Esophagus muscularis mucosa (tissue), 4 donors: Measurements from ENCODE around the gene RIT1. TPM values are rescaled to one million over a fixed set of nuclear protein-coding genes. Genes with fewer than 3 reads are reported as not detected.

ENCODE experiments used
- DNase-seq: peaks from one replicate; pipeline ENCODE4 v3.0.0-alpha.2; 2017; ENCODE audit errors: extremely low spot score
- H3K27ac ChIP-seq, 4 donors: fragments of 200-600 bp; sonication (generic); replicated peaks in 1 of 4; 1 replicate in 3 of 4; 2 replicates in 1 of 4; pipeline ENCODE4 v1.5.1; 2016 to 2019; ENCODE audit warnings: mild to moderate bottlenecking in 1 of 4
- H3K27me3 ChIP-seq, 4 donors: fragments of 200-600 bp; sonication (generic); one replicate each; pipeline versions ENCODE4 v1.5.1 to v1.6.0; 2016 to 2019
- H3K36me3 ChIP-seq, 4 donors: fragments of 200-600 bp; sonication (generic); one replicate each; pipeline ENCODE4 v1.5.1; 2016 to 2019
- H3K4me1 ChIP-seq, 4 donors: fragments of 200-600 bp; sonication (generic); one replicate each; pipeline ENCODE4 v1.5.1; 2016 to 2019
- H3K4me3 ChIP-seq, 4 donors: fragments of 200-600 bp; sonication (generic); 1 replicate in 2 of 4; 2 replicates in 2 of 4; pipeline ENCODE4 v1.5.1; 2016 to 2019; ENCODE audit warnings: mild to moderate bottlenecking in 4 of 4, moderate library complexity in 1 of 4
- H3K9me3 ChIP-seq, 4 donors: fragments of 200-600 bp; sonication (generic); 1 replicate in 3 of 4; 2 replicates in 1 of 4; pipeline ENCODE4 v1.5.1; 2016 to 2019
- EP300 ChIP-seq: sonication (generic); formaldehyde crosslinking; IDR thresholded peaks from one replicate; pipeline ENCODE4 v1.6.1; 2017; ENCODE audit warnings: antibody characterized with exemption
- POLR2A ChIP-seq: fragments of 450-650 bp; IDR thresholded peaks from one replicate; pipeline ENCODE4 v1.6.1; 2017; ENCODE audit warnings: antibody characterized with exemption, moderate library complexity, mild to moderate bottlenecking, low read depth
- POLR2AphosphoS5 ChIP-seq, 2 donors: sonication (generic); formaldehyde crosslinking; IDR thresholded peaks; one replicate each; pipeline ENCODE4 v1.6.1; 2017; ENCODE audit warnings: antibody characterized with exemption in 2 of 2
- WGBS: methylation state at CpG from one replicate; pipeline ENCODE4 v1.1.5; 2018; 5-methylcytosine and 5-hydroxymethylcytosine counted together
- intact Hi-C: fragments of 100-400 bp; cut with DNase I; formaldehyde crosslinking; loops from one replicate; pipeline ENCODE4 v1.15.1; 2023
- total RNA-seq, 4 donors: library from RNA; depleted of rRNA; stranded (reverse); fragments of >200 nt; gene quantifications; one replicate each; pipeline versions ENCODE4 v1.1.0 to v1.2.1, GENCODE V29; 2016
- TF ChIP-seq, protein P1 (sequence below), 3 experiments: fragments of 200-600 bp in 2 of 3; fragments of 450-650 bp in 1 of 3; sonication (generic) in 2 of 3; IDR thresholded peaks; one replicate each; pipeline ENCODE4 v1.5.1; 2017 to 2019; ENCODE audit warnings: antibody characterized with exemption in 3 of 3, mild to moderate bottlenecking in 2 of 3, moderate library complexity in 1 of 3

RIT1 gene
- total RNA-seq, 4 donors from 2014 or later, result 23.0 to 36.8 (median 32.3) TPM

DNA sequence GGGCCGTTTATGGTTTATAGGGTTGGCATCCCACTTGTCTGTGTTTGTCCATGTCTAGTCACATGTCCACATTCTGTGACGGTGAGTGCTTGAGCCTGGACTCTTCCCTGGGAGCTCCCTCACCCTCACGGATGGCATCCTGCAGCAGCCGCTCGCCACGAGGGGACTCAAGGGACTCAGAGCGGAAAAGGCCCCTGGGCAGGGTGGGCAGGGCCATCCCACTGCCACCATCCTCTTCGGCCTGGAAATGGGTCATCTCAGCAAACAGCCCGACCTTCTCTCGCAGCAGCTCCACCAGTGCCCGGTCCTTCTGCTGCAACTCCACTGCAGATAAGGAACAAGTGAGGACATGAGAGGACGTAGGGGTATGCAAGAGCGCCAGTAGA is 41.3 kb upstream of the RIT1 start:
- H3K4me3 ChIP-seq, result no peak overlapping the region
- intact Hi-C loops, result no loop called here
- H3K36me3 ChIP-seq, result peaks cover 98 to 100% (median 99%) of the 10 kb centered on the region in 4 donors
- no peak overlapping the region for H3K27ac ChIP-seq
- 95% methylated on average over 7 of the region's 13 CpGs for WGBS
- H3K4me1 ChIP-seq, result no peaks in the 10 kb centered on the region
- no peaks in the 10 kb centered on the region for H3K9me3 ChIP-seq
- no peak for TF ChIP-seq POLR2AphosphoS5 (IDR thresholded peaks at IDR 0.05)
- TF ChIP-seq POLR2A, result no peak
- TF ChIP-seq, protein P1, sequence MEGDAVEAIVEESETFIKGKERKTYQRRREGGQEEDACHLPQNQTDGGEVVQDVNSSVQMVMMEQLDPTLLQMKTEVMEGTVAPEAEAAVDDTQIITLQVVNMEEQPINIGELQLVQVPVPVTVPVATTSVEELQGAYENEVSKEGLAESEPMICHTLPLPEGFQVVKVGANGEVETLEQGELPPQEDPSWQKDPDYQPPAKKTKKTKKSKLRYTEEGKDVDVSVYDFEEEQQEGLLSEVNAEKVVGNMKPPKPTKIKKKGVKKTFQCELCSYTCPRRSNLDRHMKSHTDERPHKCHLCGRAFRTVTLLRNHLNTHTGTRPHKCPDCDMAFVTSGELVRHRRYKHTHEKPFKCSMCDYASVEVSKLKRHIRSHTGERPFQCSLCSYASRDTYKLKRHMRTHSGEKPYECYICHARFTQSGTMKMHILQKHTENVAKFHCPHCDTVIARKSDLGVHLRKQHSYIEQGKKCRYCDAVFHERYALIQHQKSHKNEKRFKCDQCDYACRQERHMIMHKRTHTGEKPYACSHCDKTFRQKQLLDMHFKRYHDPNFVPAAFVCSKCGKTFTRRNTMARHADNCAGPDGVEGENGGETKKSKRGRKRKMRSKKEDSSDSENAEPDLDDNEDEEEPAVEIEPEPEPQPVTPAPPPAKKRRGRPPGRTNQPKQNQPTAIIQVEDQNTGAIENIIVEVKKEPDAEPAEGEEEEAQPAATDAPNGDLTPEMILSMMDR (IDR thresholded peaks at IDR 0.05), result no peak
- TF ChIP-seq EP300, result no peak
- H3K27me3 ChIP-seq, result no peaks in the 10 kb centered on the region
- DNase-seq, result no peak

DNA sequence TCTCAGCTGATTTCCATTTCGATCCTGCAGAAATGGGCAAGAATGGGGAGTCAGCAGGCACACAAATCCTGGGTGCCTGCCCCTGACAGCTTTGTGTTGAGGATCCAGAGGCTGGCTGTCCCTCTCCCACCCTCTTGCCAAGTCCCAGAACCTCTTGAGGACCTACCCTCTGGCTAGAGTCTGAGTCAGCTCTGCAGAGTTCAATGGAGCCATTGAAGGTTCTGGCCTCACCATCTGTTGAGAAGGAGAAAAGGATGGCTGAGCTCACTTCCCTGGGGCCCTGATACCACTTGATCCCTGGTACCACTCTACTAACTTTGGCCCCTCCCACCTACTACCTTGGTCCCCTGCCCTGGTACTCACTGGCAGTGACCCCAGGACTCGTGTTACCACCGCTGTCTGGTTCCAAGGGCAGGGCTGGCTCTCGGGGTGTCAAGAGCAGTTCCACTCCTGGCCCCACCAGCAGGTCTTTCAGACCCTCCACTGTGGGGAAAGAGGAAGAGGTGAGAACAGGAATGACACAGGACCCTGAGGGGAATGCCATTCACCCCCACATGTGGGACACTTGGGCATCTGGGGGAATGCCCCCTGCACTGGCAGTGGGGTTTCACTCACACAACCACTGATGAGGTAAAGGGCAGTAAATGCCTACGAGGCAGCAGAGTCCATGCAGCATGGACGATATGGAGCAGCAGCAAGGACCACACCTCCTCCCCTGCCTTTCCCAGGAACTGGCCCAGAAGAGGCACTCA is 40.8 kb upstream of the RIT1 start:
- DNase-seq, result no peak
- Histone ChIP-seq H3K4me3 (no peak overlapping the region), H3K36me3 (peaks cover 97 to 100% (median 99%) of the 10 kb centered on the region in 4 donors), H3K27me3 (no peaks in the 10 kb centered on the region), H3K27ac (peak overlapping the region in 1 of 4 donors; percentile 0), H3K9me3 (no peaks in the 10 kb centered on the region), H3K4me1 (no peaks in the 10 kb centered on the region)
- intact Hi-C loops, result no loop called here
- WGBS, result 77% methylated on average over 3 of the region's 6 CpGs
- TF ChIP-seq POLR2A (no peak), EP300 (no peak), POLR2AphosphoS5 (IDR thresholded peaks at IDR 0.05) (no peak)
- TF ChIP-seq, protein P1 (IDR thresholded peaks at IDR 0.05), result no peak

DNA sequence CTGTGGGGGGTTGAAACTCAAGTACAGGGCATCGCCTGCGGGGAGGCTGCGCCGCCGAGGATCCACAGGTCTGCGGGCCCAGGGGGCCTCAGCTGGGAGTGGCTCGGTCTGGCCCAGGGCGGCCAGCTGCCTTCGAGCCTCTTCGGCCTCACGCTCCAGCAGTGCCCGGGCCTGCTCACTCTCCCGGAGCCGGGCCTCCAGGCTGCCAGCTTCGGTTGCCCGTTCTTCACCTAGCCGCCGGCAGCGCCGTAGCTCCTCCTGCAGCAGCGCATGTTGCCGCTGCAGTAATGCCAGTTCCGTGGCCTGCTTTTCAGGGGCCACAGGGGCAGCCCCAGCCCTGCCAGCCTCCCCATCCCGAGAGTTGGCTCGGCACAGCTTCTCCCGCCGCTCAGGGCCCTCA is 39.7 kb upstream of the RIT1 start:
- Histone ChIP-seq H3K27me3 (no peaks in the 10 kb centered on the region), H3K27ac (no peak overlapping the region), H3K4me1 (peaks cover 0 to 8% (median 7%) of the 10 kb centered on the region in 4 donors), H3K36me3 (peaks cover 89 to 100% (median 99%) of the 10 kb centered on the region in 4 donors), H3K9me3 (no peaks in the 10 kb centered on the region), H3K4me3 (no peak overlapping the region)
- intact Hi-C loops, result no loop called here
- 100% methylated on average over 11 of the region's 27 CpGs for WGBS
- DNase-seq, result no peak
- TF ChIP-seq EP300 (no peak), POLR2A (no peak), POLR2AphosphoS5 (IDR thresholded peaks at IDR 0.05) (no peak)
- TF ChIP-seq, protein P1 (IDR thresholded peaks at IDR 0.05), result no peak

DNA sequence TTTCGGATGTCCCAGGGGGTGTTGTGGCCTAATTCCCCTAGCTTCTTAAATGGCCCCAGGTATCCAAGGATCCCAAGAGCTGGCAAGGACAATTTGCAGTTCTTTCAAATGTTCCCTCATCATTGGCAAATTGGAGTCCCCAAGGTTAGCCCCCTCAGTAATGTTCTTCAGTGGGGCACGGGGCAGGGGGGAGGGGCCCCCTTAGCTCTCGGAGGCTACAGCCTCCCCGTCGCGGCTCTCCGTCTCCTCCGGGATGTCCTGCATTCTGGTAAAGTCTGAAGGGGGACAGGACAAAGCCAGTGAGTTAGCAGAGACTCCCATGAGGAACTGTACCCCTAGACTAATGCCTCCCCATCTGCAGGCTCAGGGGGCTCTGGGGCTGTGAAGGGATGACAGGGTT is 36.6 kb upstream of the RIT1 start:
- no peak overlapping the region for H3K4me3 ChIP-seq
- peaks cover 59 to 74% (median 73%) of the 10 kb centered on the region in 4 donors for H3K36me3 ChIP-seq
- no peaks in the 10 kb centered on the region for H3K9me3 ChIP-seq
- 89% methylated on average over 8 of the region's 8 CpGs for WGBS
- no peak for DNase-seq
- no peaks in the 10 kb centered on the region for H3K27me3 ChIP-seq
- intact Hi-C loops, result no loop called here
- no peak for TF ChIP-seq EP300
- no peak for TF ChIP-seq POLR2A
- no peak for TF ChIP-seq POLR2AphosphoS5 (IDR thresholded peaks at IDR 0.05)
- TF ChIP-seq, protein P1 (IDR thresholded peaks at IDR 0.05), result no peak
- H3K27ac ChIP-seq, result no peak overlapping the region
- peaks cover 10 to 32% (median 28%) of the 10 kb centered on the region in 4 donors for H3K4me1 ChIP-seq
